ENCODE measurements around the gene DRD1. TPM values are rescaled to one million over a fixed set of nuclear protein-coding genes. Genes with fewer than 3 reads are reported as not detected.

Gene DRD1
- 0.28 to 0.96 TPM (median 0.47 TPM) in 5 replicates for total RNA-seq (2022; extraction: Qiagen RNA extraction)

DNA sequence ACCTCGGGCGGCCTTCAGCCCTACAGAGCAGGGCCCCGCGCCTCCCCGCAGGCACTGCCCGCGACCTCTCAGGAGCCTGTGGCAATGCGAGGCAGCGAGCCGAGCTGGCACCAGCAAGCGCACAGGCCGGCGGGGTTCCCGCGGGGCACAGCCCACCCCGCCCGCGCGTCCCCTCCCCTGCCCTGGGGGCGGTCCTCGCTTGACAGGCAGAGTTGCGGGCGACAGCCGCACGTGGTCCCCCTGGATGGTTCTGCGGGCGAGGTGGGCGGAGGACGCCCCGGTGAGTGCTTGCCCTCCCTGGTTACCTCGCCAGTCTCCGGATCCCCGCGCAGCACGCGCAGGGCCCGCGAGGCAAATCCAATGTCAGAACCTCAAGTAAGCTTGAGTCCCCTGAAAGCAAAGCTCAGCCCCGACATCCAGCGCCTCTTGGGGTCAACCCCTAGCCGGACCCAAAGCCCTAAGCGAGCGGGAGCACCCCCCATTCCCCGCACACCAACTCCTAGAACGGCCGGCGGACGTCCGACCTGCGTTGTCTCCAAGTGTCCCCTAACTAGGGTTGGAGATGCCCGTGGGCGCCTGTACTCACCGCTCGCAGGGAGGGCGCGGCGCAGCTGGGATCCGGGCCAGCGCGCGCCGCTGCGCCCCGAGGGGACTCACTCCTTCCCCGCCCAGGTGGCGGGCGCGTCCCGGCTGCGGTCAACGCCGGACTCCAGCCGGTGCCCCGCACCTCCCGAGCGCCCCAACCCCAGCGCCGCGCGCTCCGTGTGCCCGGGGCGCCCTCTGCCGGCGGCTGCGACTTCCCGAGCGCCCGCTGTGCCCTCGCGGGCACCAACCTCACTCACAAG lies at the start of gene DRD1:
DRD1 (minus strand) TSS at position 123 of the 845 bp plus-strand sequence. CDS start 1,083 bp downstream, outside the sequence.

DNA sequence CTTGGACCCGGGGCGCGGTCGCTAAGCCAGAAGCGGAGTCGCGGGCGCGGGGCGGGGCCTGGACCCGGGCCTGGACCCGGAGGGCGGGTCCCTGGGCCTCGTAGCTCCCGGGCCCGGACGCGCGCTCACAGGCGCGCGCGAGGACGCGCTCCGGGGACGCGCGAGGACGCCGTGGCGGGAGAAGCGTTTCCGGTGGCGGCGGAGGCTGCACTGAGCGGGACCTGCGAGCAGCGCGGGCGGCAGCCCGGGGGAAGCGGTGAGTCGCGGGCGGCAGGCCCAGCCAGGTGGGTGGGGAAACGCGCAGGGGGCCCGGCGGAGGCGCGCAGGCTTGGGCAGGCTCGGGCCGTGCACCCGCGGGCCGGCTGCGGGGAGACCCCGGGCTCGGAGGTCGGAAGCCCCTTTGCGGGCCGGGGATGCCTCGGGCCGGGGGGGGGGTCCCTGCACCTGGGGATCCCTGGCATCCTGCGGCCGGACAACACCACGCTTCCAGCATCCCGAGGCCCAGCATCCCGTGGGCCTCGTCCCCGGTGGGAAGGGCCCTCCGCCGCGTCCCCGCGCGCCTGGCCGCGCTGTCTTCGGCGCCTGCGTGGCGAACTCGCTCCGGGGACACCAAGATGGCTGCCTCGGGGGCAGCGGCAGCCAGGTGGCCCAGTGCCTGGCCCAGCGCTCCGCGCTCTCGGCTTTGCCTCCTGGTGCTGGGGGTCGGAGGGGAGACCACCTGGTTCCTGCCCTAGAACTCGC lies 34.6 kb upstream of the DRD1 start, which contains the start of gene SFXN1:
SFXN1 (plus strand) TSS at position 177 of the 741 bp plus-strand sequence. CDS start 13,544 bp downstream, outside the sequence.

Other genes starting within 250 kb of the DRD1 start
- 83.6 to 106 TPM (median 94.2 TPM) in 5 replicates for gene SFXN1, start 34.4 kb upstream of the DRD1 start, total RNA-seq (2022; extraction: Qiagen RNA extraction)
- 0.46 to 0.82 TPM (median 0.65 TPM) in 5 replicates for gene HRH2, start 213.9 kb upstream of the DRD1 start, total RNA-seq (2022; extraction: Qiagen RNA extraction)